Stimulated activated CD4-positive, alpha-beta T cell treated with anti-CD3 and anti-CD28 coated beads, TNF-alpha, amount 100 ng/mL, for 48 hours (primary cell): Measurements from ENCODE around the gene HIRA.

Experiments
- DNase-seq, 3 donors: peaks; one replicate each; pipeline ENCODE4 v3.0.0-alpha.2; 2020; ENCODE audit warnings: low read depth in 3 of 3

HIRA gene

DNA sequence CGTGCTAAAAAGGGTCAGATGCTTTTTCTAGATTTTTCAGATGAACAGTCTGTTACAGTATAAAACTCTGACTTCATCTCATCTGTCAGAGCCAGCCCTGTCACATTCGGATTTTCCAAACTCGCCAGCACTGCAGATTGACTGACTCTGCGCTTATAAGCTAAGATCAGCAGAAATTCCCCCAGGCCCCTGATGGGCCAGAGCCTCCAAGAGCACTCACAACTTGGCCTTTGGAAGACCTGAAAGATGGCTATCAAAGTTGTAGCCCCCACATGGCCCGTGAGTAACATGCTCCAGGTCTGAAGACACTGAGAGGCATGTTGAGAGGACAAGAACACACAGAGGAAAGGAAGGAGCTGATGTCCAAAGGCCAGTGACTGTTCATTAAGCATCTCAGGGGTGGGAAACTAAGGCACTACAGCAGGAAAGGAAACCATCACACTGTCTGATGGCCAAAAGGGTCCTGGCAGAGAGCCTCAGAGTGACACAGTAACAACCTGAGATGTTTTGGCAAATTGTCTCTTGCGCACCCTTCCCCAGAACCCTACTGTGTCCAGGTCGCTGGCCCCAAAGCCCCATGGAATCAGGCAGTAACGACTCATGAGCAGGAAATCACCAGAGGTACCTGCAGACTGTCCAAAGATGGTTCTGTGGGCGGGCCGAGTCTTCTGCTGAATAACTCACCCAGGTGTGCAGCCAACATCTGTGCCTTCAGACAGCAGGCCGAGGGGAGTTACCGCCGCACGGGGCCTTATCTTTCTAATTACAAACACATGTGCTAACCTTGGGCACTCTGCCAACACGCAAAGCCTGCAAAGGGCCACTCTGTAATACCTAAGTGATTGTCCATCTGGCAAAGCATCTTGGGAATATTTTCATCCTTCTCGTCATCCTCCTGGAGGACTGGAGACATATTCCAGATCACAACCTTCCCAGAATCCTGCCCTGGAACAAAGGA, 23.6 kb downstream of the HIRA start:
- DNase-seq = no peak

DNA sequence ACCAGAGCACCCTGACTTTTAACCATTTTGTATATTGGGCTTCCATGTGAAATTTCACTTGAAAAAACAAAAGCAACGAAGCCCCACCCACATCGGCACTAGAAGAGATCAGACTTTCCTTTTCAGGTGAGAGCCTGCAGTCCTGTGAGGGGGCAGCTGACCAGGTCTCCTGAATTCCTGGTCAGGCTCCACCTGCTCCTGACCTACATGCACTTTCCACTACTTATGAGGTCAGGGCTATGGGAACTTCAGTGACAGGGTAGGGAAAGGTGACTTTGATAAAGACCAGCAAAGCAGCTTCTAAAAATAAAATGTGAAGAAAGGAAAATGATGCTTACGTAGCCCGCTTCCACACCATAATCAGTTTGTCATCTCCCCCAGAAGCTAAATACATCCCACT, 24.7 kb downstream of the HIRA start:
- no peak for DNase-seq

DNA sequence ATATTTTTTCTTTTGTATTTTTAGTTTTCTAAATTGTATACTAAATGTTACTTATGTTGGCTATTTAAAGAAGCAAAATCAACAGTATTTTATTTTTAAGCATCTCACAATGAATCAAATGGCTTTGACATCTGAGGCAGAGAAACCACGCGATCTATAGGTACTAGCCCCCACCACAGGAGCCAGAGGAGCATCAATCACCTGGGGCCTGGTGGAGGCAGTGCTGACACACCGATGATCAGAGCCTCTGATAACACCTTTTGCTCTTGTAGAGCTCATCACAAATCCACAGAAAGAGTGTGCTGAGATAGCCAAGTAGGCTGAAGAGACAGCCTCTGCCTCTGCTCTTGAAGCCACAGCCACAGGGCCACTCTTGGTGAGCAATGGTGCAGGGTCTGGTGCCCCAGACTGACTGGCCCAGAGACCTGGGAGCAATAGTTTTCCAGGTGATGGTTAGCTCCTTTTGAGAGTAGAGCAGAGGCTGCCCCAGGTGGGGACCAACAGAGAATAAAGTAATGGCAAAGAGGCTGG, 25.2 kb downstream of the HIRA start:
- no peak for DNase-seq

DNA sequence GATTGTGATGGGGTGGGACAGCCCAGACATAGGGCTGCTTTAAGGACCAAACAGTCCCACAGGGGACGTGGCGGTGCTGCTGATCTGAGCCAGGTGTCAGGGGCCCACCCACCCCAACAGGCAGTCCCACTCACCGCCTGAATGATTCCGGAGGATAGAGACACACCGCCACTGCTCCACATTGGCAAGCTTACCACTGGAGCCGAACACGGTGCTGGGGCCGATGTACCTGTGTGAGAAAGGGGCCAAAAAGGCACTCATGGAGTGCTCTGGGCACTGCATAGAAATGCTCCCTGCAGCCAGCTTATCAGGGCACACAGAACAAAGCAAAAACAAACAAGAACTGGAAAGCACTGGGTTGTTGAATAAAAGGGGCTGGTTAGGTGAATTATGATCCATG, 25.9 kb downstream of the HIRA start:
- no peak for DNase-seq

DNA sequence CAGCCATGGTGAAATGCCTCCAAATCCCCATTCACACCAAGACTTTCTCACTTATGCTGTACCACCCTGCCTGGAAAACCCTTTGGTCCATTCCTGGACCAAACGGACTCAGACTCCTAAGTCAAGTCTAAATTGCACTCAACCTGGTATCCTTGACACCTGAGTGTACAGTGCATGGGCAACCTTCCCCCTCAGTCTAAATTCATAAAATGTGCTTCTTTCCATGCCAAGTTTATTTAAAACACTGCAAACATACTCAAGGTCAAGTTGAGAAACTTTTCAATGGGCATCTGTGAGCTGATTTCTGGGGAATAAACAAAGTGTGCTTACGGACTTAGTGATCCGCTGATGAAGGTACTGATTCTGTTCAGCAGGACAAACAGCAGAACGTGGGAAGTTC, 26.4 kb downstream of the HIRA start:
- DNase-seq = no peak

DNA sequence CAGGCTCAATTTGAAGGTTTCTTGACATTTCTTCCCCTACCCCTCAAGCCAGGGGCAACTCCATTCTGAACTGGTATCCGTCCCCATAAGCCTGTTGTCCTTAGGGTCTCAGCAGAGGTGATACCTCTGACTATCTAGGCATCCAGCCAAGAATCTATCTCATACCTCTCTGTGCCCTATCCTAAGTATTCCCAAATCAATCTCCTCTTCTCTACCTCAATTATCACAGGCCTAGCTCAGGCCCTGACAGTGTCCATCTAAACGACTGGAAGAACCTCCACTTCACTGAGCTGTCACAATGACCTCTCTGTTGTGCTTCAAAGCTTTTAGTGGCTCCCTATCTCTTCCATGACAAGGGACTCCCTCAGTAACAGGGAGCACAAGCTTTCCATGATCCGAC, 26.9 kb downstream of the HIRA start:
- no peak for DNase-seq

DNA sequence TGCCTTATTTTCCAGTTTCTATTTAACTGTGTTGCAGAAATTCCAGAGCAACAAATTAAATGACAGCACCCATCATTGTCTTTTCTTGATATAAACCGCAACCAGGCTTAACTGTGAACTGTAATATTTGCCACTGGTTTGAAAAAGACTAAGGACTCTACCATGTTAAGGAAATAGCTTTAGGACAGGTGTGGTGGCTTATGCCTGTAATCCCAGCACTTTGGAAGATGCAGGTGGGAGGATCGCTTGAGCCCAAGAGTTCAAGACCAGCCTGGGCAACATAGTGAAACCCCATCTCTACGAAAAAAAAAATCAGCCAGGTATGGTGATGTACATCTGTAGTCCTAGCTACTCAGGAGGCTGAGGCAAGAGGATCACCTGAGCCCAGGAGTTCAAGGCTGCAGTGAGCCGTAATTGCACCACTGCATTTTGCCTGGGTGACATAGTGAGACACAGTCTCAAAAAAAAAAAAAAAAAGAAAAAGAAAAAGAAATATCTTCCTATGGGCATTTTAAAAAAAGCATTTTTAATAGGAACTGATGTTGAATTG, 28.8 kb downstream of the HIRA start:
- no peak for DNase-seq

DNA sequence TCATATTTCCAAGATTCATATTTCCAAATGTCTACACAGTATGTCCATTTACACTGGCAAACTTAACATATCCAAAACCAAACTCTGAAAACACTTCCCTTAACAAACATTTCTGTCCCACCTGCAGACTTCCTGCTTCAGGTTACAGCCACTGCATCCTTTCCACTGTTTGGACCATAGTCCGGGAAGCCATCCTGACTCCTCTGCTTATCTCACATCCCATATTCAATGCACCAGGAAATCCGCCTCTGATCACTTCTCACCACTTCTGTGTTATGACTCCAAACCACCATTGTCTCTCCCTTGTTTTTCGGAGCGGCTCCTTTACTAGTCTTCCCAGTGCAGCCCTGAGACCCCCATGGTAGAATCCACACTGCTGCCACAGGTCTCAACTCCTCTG, 30.1 kb downstream of the HIRA start:
- DNase-seq = no peak

DNA sequence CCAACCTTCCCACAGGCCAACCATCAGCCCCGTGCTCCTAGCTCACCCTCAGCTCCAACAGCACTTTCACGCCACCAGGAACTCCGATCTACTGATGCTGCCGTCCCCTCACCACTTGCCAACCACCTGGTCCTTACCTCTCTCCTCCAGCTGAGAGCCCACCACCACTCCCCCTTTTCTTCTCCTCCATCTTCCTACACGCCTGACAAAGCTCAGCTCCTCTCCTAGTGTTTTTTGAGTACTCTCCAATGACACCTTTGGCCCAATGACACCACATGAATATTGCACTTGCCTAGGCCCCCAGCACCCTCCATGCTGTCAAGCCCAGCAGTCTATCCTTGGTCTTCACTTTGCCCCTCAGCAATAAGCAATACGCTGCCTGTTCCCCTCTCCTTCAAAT, 30.7 kb downstream of the HIRA start:
- no peak for DNase-seq

DNA sequence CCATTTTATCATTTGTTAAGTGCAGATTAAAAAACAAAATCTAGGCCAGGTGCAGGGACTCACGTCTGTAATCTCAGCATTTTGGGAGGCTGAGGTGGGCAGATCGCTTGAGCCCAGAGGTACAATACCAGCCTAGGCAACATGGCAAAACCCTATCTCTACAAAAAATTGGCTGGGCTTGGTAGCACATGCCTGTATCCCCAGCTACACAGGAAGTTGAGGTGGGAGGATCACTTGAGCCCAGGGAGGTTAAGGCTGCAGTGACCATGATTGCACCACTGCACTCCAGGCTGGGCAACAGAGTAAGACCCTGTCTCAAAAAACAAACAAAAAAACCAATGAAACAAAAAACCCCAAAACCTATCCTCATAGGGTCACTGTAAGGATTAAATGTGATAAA, 32.9 kb downstream of the HIRA start:
- DNase-seq = no peak

DNA sequence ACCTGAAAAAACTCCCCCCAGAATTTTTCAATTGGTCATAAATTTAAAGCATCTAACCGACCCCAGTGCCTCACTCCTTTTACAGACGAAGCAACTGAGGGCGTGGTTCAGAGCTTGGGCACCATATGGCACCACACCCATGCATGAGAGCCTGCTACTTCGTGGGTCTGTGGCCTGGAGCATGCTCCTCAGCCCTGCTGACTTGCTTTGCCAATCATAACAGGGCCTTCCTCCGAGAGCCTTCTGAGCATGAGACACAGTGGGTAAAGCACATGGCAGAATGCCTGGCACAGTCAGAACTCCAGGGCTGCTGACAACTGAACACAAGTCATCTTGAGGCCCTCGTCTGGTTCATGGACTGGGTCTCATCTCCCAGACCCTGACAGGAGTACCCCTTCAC, 33.3 kb downstream of the HIRA start:
- DNase-seq = no peak

DNA sequence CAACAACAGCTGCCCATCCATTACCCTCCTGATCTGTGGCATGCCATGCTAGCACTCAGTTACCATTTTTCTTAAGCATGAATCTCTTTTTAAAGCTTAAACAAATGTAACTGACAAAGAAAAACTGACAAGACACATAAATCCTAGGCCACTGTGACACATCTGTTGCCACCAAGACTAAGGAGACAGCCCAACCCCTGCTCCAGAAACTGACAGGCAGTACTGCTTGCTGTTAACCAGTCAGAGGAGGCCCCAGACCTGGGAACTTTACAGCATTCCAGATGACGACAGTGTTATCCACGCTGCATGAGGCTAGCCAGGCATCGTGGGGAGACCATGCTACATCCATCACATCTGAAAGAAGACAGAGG, 33.8 kb downstream of the HIRA start:
- no peak for DNase-seq

DNA sequence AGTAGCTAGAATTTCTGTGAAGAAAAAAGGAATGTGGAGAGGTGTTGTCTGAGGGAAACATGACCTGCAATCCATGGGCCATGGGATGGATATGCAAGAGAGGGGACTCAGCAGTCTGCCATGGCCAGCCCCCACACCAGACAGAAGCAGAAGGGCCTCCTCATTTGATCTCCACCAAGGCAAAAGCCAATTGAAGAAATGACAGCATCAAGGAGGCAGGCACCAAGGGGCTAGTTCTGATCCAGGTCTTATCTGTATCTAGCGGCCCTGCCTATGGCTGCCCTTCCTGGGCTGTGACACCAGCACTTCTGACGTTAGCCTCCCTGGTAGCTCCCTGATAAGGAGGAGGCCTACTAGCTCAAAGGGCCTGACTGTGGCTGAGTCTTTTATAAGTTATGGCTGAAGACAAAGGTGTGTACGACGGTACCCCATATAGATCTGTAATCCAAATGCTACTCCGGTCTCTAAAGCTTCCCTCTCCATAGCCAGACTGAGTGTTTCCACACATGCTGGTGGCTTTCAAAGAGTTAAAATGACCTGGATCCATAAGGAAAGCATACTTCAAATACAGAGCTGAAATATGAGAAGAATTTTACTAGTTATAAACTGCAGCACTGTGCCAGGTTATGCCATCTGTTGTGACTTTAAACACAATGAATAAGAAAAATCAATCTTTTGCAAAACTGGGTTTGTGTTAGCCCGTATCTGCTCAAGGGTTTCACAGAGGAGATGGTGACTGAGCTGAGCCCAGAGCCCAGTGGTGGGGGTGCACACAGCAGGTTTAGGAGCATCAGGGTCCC, 34.4 kb downstream of the HIRA start:
- no peak for DNase-seq

DNA sequence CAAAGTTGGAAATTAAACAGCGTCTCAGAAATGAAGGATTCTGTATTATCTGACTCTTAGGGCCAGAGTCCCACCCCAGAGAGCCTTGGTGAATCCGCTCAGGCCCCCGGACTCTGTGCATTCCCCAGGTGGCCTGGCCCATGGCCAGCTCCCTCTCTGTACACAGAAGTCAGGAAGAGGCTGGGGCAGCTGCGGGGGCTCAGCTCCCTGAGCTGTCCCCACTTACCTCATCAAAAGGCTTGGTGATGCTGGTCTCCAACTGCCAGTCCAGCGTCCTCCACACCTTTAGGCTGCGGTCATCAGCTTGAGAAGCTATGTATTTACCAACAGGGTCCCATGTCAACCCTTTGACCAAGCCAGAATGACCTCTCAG, 35.0 kb downstream of the HIRA start:
- no peak for DNase-seq

DNA sequence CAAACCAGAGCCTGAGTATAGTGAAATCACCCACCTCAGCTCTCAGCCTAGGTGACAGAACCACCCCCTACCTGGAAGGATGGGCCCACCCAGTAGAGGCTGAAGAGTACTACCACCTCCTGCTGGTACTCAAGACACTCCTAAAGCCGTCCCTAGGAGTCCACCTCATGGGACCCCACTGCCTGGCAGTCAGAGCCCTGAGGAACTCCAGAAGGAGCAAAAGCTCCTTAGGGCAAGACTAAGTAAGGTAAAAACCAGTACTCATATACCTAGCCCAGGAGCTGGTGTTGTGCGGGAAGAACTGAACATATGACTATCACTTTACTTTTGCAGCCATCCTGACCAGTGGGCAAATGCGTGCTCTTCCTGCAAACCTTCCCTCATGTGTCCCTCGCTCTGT, 36.3 kb downstream of the HIRA start:
- no peak for DNase-seq

DNA sequence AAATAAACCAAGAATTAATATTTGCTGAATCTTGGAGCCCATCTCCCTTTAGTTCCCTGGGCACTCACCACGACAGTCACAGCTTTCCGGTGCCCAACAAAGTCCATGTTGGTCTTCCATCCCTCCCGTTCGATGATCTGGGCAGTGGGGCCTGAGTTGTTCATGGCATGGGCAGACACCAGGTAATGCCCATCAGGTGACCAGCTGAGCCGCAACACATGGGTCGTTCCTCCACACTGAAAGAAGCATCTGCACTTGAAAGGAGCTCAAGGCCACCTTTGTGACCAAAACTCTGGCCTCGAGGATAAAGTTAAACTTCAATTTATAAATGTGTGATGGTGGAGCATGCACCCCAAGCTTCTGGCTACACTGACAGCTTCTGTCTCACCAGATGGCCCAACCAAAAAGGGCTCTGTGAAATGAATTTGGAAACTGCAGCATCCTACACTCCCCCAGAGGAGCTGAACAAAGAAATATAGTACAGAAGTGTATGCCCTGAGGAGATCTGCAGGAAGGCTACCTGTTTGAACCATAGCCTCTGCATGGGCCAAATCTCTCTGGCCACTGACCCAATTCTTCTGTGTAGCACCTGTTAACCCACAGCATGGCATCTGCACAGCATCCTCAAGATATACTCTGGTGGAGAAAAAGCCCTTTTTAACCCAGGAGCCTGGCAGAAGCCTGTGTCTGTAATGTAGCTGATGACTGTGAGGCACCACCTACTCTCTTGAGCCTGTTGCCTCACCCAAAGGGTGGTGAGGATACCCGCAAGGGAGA, 37.1 kb downstream of the HIRA start:
- no peak for DNase-seq

DNA sequence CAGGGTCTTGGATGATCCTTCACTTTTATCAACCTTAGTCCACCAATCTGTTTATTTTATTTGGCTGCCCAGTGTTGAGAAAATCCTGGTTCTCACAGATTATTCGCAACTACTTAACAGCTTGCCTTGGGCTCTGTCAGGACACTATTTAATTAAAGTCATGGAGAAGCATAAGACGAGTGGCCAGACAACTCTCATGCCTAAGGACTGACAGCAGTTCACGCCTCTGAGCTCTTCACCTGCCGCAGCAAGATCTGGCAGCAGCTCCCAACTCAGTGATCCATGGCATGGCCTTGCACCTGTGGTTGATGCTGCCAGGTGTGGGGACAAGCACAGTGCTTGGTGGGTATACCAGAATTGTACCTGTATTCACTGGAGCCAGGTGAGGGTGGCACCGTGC, 37.8 kb downstream of the HIRA start:
- DNase-seq = no peak

DNA sequence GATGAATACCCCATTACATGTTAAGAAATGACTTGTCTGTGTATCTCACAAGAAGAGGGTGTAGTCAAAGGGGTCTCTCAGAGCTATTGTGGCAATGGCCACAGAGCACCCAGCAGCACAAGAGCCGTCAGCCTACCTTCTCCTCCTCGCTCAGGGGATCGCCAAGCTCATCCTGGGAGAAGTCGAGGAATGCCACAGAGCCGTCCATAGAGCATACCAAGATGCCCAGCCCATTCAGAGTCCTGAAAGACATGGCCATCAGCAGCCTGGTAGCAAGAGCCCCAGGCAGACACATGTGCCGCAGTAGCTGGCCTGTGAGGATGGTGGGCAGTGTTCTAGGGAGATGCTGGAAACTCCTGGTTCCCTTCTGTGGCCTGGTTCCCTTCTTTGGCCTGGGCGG, 44.0 kb downstream of the HIRA start:
- DNase-seq = no peak

DNA sequence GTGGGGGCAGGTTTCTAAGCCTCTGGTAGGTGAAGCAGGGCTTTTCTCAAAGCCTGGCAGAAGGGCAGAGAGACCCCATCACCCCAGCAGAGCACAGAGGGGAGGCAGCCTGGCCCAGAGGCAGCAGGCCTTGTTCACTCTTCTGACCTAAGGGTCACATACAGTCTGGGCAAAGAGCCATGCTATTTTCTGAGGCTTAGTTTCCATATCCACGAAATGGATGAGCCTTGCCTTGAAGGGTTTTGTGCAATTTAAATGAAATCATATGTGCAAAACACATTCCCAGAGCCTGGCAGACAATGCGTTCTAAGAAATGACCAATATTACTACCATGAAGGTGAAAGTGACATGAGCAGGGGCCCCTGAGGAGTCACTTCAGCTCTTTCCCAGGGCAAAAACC, 44.5 kb downstream of the HIRA start:
- DNase-seq = no peak

DNA sequence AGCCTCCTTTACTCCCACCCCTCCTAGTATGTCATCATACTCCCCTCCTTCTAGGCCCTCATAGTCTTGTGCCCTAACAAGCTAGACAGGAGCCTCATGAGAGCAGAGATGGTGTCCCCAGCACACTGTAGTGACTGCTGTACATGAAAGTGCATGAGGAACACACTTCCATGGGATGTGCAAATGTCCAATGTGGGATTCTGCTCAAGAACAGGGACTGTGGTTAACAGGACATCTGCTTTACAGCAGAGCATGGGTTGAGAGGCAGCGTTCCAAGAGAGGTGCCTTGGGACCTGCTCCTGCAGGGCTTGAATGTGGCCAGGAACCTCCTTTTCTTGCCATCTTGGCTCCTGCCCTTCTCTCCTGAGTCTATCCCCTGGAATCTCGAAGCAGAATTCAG, 45.3 kb downstream of the HIRA start:
- no peak for DNase-seq

DNA sequence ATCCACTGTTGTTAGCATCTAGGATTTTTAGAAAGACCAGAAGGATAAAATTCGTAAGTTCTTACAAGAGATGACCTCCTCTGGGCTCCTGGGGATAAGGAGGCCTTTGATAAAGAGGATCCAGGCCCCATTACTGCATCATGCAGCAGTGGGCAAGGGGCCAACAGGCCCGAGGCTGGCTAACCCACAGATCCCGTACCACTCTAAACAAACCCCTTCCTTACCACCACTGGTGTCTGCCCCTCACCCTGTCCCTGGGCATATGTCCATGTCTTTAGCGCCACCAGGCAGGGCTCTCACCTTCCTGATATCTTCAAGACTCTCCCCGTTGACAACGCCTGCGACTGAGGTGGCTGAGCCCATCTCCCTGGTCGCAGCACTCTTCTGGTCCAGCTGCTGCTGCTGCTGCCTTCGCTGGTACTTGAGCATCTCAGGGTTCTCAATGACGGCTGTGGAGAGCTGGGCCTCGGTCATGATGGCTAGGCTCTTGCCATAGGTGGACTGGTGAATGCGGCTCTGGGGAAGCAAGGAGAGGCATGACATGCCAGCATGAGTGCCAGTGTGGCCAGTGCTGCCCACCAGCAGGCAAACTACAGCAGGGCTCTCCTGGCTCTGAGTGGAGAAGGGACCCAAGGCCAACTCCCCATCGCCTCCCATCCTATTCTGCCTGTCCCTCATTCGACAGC, 46.2 kb downstream of the HIRA start:
- DNase-seq = no peak
